COLO829 (cell line): ENCODE results near the gene WDFY4.
"Not testable (repeated sequence)": the region's sequence is repeated elsewhere in the genome, so short reads cannot be mapped to it uniquely, and the experiment has no call there.

Experiments used
- DNase-seq: peaks from one replicate; pipeline ENCODE4 v3.0.0; 2012; ENCODE audit warnings: low spot score

The WDFY4 gene, protein sequence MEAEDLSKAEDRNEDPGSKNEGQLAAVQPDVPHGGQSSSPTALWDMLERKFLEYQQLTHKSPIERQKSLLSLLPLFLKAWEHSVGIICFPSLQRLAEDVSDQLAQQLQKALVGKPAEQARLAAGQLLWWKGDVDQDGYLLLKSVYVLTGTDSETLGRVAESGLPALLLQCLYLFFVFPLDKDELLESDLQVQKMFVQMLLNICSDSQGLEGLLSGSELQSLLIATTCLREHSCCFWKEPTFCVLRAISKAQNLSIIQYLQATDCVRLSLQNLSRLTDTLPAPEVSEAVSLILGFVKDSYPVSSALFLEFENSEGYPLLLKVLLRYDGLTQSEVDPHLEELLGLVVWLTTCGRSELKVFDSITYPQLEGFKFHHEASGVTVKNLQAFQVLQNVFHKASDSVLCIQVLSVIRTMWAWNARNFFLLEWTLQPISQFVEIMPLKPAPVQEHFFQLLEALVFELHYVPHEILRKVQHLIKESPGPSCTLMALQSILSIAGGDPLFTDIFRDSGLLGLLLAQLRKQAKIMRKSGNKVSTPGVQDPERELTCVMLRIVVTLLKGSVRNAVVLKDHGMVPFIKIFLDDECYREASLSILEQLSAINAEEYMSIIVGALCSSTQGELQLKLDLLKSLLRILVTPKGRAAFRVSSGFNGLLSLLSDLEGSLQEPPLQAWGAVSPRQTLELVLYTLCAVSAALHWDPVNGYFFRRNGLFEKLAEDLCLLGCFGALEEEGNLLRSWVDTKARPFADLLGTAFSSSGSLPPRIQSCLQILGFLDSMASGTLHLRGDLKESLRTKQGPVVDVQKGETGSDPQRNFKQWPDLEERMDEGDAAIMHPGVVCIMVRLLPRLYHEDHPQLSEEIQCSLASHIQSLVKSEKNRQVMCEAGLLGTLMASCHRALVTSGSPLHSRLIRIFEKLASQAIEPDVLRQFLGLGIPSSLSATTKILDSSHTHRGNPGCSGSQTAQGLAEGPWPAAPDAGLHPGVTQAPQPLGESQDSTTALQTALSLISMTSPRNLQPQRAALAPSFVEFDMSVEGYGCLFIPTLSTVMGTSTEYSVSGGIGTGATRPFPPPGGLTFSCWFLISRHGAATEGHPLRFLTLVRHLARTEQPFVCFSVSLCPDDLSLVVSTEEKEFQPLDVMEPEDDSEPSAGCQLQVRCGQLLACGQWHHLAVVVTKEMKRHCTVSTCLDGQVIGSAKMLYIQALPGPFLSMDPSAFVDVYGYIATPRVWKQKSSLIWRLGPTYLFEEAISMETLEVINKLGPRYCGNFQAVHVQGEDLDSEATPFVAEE (N-terminal part only)

GRCh38 chr10:48684792-48685623, at the start of gene WDFY4:
Gene WDFY4 (plus strand): TSS chr10:48684873. CDS start chr10:48709733, 24,860 bp downstream.
- no peak for DNase-seq

- DNase-seq = no peak
Observed at GRCh38 chr10:48634984-48635557, 49.6 kb upstream of the WDFY4 start.

GRCh38 chr10:48636231-48636630, 48.4 kb upstream of the WDFY4 start:
- DNase-seq = no peak

DNA sequence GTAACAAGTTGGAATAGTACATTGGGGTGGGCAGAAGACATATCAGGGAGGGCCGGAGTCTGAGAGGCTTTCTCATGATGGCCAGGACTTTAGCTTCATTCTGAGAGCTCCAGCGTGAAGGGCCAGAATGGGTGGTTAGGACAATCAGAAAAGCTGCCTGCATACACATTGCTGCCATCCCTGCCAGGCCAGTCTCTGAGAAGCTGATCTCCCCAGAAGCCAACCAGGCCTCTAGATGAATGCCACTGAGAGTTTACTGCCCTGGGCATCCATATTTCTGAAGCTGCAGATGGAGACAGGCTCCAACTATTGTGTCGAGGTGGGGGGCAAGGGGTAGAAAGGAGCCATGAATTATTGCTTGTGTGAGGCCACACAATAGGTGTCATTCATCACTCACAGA, 47.8 kb upstream of the WDFY4 start:
- no peak for DNase-seq

DNA sequence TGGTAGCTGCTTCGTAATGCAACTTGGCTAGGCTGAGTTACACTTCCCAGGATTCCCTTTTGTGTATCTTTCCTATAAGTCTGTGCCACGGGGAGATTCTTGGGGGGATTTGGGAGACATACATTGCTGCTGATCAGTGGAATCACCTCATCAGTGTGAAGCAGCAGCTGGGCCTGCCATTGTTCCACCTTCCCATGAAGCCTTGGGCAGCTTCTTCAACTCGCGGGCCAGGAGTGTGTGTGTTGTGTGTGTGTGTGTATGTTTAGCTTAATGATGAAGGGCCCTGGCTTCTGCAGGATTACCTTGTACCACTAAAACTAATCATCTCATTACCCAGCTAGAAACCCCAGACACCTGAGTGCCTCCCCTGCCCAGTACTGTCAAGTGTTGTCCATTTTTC, 46.5 kb upstream of the WDFY4 start:
- no peak for DNase-seq

- no peak for DNase-seq
Observed at GRCh38 chr10:48638739-48639527, 45.7 kb upstream of the WDFY4 start.

DNA sequence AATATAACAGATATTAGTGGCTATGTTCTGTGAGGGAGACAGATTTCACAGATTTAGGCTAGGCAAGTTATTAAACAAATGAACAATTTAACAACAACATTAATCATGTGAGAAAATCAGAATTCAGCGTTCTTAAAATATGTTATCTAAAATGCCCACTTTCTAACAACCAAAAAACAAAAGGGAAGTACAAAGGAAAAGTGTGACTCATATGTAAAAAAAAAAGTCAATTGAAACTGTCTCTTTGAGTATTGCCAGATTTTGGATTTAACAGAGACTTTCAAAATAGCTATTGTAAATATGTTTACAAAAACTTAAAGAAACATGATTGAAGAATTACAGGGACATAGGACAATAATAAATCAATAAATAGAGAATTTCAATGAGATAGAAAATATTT, 45.0 kb upstream of the WDFY4 start:
- no peak for DNase-seq

GRCh38 chr10:48640326-48640725, 44.3 kb upstream of the WDFY4 start:
- no peak for DNase-seq

- DNase-seq = not testable (repeated sequence)
Observed at GRCh38 chr10:48641099-48641690, 43.5 kb upstream of the WDFY4 start.

DNA sequence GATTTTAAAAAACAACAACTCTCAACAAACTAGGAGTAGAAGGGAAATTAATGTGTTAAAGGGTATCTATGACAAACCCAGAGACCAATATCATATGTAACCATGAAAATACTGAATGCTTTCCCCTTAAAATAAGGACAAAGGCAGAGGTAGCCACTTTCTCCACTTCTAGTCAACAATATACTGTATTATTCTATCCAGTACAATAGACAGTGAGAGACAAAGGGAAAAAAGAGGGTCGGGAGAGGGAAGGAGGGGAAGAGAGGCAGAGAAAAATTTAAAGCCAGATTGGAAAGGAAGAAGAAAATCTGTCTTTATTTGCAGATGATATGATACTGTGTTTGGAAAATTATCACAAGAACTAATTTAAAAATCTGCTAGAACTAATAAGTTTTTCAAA, 39.1 kb upstream of the WDFY4 start:
- DNase-seq = no peak

- not testable (repeated sequence) for DNase-seq
Observed at GRCh38 chr10:48647073-48647472, 37.6 kb upstream of the WDFY4 start.

- no peak for DNase-seq
Observed at GRCh38 chr10:48648172-48648942, 36.3 kb upstream of the WDFY4 start.

DNA sequence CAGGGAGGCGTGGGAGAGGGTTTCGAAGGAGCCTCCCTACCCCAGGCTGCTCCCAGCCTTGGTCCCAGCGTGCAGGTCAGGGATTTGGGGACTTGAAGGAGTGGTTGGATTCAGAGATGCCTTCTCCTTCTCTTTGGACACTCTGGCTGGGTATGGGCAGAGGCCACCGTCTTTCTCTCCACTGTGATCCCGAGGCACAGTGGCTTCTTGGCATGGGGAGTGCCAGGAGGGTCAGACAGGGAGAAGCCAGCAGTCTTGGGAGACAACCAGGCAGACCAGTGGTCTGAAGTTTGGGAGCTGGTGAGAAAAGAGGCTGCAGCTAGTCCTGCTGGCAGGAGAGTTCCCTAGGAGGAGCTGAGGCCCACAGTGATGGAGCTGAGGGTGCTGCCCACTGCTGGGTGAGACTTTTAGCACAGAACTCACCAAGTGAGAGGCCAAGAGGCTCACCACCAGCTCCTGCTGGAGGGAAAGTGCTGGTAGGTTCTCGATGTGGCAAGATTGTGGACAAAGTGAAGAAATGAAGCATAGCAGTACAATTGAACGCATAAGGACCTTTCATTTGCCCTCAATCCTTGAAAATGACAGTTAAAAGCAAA, 35.2 kb upstream of the WDFY4 start:
- no peak for DNase-seq

DNA sequence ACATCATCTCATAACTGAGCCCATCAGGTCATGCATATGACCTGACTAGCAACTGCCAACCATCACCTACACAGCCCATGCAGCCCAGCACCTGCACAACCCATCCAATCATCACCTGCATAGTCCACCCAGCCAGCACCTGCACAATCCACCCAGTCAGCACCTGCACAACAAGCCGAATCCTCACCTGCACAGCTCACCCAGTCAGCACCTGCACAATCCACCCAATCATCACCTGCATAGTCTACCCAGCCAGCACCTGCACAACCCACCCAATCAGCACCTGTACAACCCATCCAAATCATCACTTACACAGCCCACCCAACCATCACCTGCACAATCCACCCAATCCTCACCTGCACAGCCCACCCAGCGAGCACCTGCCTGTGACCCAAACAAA, 33.4 kb upstream of the WDFY4 start:
- DNase-seq = no peak

DNA sequence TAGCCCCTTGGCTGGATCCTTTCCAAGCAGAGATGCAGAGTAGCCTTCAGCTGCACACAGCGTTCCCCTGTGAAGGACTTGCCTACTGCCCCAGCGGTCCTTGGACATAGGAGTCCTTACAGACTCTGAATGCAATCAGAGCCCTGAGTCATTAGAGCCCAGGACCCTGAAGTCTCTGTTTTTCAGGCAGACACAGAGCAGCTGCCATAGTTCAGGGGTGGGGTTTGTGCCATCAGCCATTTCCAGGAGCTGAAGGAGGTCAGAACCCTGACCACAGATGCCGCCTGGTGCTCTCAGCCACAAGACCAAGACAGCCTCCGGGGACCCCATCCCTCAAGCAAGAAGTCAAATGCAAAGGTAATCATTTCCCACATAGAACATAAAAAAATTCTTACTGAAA, 32.8 kb upstream of the WDFY4 start:
- DNase-seq = no peak

DNA sequence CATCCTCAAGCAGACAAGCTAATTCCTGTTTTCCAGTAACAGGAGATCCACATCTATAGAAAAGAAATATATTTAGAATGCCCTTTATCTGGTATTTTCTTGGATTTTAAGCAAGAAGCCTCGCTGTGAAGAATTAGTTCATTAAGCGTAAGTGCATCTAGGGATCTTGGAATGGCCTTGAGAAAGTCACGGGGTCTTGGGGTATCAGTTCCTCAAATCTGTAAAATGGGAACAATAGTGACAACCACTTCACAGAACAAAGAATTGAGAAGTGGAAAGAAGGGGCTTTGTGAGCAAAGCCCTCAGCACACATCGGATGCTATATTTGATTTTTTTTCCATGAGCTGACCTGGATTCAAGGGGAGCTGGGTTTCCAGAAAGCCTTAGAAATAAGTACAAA, 32.3 kb upstream of the WDFY4 start:
- no peak for DNase-seq

DNA sequence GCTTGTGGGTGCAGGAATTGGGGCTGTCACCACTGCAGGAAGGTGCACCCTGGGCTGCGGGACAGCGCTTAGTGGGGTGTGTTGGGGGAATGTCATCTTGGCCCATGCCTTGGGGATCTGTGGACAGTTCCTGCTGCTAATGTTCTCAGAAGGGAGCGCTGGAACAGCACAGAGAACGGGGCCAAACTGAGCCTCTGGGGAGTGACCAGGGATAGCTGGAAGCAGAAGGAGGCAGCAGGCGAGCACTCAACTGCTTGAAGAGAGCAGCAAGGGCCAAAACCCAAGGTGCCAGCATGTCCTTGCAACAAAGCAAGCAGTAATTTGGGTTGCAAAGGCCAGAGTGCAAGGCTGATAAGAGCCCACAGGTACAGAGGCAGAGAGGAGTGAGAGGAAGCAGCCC, 31.3 kb upstream of the WDFY4 start:
- DNase-seq = no peak

DNA sequence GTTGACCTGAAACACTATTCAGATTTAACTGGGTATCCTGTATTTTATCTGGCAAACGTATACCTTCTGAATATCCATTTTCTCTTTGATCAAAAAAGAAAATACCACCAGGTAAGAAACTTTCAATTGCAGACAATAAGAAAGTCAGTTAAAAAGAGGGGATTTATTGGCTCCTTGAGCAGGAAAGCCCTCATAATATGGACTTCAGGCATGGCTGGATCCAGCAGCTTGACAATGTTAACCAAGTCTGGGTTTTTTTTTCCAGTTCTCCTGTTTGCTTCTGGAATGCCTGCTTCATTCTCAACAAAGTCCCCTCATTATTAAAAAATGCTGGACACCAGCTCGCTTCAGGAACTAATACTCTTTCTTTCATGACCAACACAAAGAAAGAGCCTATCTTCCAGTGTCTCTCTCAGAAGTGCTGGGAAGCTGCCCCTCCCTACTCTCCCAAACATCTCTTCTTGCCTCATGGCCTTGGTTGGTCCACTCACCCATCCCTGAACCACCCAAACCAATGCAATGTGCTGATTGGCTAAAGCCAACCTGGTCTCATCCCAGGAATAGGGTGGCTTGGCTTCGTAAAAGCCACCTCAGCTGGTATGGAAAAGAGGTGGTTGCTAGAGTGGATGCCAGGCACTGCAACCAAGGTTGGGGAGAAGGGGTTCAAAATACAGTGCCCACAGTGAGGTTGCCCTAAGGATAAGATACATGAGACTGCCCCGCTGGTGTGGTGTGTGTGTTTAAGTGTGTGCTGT, 30.6 kb upstream of the WDFY4 start:
- no peak for DNase-seq
